HG03521 (cell line): ENCODE measurements around the gene ZNF2.
A peak's percentile ranks its signal among the peaks of the same experiment; 100 is the strongest.
"Not testable (repeated sequence)": the region's sequence is repeated elsewhere in the genome, so short reads cannot be mapped to it uniquely, and the experiment has no call there.

Source experiments
- ATAC-seq: cut with Tn5 transposase; IDR thresholded peaks from one replicate; pipeline ENCODE4 v1.9.1; 2021; ENCODE audit warnings: mild to moderate bottlenecking, moderate library complexity; ENCODE audit not compliant: unreplicated experiment

The ZNF2 gene

DNA sequence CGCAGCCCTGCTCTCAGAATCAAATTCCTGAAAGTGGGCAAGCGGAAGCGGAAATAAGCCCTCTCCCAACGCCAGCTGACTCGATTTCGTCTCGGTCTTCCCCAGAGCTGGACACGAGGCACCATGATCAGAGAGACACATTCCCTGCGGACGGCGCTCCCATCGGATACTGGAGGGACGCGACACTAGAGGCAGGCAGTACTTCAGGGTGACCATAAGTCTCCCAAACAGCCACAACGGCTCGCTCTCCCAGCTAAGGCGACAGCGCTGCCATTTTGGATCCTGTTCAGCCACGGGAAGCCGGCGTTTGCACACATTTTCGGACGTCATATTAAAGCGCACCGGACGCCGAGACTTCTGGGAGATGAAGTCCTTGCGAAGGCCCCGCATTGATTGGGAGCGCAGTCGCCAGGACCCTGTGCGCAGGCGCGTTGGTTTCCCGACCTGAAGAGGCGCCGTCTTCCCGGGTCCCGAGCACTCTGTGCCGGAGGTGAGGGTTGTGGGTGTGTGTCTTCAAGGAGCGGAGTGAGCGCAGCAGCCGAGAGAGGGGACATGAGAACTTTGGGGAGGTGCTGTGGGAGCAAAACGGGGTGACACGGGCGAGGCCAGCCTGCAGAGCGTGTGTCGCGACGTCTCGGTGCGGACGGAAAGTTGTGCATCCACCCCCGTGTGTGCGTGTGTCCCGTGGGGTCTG, at the start of gene ZNF2:
TSS of gene ZNF2 (plus strand) at position 439 of the 694 bp plus-strand sequence. CDS start 10,418 bp downstream, outside the sequence.
- peak; percentile 95 for ATAC-seq

- no peak for ATAC-seq
Measured at GRCh38 chr2:95121093-95121406, 44.6 kb upstream of the ZNF2 start.

- ATAC-seq: peak; percentile 92
Measured at GRCh38 chr2:95121407-95122196, 44.0 kb upstream of the ZNF2 start, which contains the start of gene MRPS5. TSS of gene MRPS5 (minus strand) at chr2:95121808. CDS start at chr2:95121791, 17 bp downstream.

GRCh38 chr2:95122197-95122551, 43.4 kb upstream of the ZNF2 start:
- ATAC-seq: peak; percentile 8

- ATAC-seq: no peak
Measured at GRCh38 chr2:95138702-95139101, 26.9 kb upstream of the ZNF2 start.

GRCh38 chr2:95143838-95144237, 21.8 kb upstream of the ZNF2 start:
- no peak for ATAC-seq

DNA sequence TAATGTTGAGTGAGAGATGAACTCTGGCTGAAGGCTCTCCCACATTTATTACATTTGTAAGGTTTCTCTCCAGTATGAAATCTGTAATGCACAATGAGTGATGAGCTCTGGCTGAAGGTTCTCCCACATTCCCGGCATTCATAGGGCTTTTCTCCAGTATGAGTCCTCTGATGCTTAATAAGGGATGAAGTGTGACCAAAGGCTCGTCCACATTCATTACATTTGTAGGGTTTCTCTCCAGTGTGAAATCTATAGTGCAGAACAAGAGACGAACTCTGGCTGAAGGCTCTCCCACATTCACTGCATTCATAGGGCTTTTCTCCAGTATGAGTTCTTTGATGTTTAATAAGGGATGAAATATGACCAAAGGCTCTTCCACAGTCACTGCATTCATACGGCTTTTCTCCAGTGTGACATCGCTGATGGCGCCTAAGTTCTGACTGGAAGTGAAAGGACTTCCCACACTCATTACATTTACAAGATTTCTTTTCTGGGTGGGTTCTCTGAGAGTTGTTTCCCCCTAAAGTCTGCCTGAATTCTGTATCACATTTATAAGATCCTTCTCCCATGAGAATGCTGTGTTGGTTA, 16.1 kb upstream of the ZNF2 start:
- ATAC-seq: no peak

DNA sequence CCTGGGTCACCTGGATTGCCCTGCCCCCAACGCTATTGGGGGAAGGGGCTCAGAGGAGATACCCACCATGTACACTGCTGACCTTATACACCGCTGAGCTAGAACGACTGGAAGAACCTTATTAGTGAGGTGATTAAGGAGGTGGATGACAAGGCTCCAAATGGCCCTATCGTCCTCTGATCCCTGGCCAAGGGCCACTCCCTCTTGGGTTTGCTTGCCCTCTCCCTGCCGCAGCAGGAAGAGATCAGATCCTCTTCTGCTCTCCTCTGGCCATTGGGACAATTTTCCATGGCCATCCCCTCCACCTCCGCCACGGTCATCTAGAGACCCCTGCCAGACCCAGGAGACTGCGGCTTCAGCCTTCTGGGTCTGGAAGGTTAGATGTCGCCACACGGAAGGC, 7.2 kb upstream of the ZNF2 start:
- no peak for ATAC-seq

- peak; percentile 38 for ATAC-seq
Measured at GRCh38 chr2:95158891-95159619, 6.6 kb upstream of the ZNF2 start.

- ATAC-seq: peak; percentile 93
Measured at GRCh38 chr2:95159690-95160449, 5.7 kb upstream of the ZNF2 start, which contains the start of gene ZNF514. TSS of gene ZNF514 (minus strand) at chr2:95159848. CDS start at chr2:95153253, 6,595 bp downstream.

GRCh38 chr2:95165030-95165370, 609 bp upstream of the ZNF2 start:
- ATAC-seq: no peak

DNA sequence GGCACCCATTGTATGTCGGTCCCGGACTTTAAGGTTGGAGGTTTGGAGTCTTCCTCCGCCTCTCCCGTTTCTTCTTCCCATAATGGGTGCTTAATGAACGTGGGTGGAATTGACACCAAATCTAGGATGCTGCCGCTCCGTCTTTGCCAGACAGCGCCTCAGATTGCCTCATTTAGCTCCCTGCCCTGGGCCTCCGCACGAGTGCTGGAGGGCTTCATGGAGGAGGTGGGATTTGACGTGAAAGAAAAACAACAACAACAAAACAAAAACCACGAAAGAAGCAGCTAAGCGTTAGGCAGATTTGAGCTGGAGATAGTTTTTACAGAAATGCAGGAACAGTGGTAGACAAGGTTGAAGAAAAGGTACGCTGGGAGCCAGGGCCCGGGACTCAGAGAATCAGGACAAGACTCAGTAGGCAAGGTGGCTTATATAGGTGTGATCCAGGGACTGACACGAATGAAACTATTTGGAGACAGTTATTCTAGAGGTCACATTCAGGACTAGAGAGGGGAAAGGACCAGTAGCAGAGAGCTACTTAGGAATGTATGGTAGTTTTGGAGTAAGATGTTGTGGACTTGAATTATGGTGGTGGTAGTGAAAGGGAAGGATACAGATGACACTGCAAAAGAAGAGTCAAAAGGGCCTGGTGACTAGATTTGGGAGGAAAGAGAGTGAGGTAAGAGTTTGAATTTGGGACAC, 605 bp downstream of the ZNF2 start:
- no peak for ATAC-seq

GRCh38 chr2:95171902-95172301, 6.3 kb downstream of the ZNF2 start:
- no peak for ATAC-seq

DNA sequence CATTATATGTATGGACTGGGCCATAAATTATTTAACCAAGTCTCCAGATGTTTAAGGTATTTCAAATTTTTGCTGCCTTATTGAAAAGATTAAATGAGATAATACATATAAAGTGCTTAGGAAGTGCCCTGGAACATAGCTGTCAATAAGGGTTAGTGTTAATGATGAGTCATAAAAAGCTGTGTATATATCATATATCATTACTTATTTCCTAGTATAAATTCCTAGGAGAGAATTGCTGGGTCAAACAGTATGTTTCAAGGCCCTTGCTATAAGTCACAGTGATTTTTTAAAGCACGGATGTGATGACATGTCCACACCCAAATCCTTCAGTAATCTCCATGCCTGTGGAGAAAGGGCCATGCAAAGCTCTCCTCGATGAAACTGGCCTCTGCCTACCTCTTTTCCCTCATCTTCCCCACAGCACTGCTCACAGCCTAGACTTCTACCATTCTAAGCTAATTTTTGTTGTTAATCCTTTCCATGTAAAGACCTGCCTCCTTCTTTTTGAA, 8.5 kb downstream of the ZNF2 start:
- no peak for ATAC-seq

DNA sequence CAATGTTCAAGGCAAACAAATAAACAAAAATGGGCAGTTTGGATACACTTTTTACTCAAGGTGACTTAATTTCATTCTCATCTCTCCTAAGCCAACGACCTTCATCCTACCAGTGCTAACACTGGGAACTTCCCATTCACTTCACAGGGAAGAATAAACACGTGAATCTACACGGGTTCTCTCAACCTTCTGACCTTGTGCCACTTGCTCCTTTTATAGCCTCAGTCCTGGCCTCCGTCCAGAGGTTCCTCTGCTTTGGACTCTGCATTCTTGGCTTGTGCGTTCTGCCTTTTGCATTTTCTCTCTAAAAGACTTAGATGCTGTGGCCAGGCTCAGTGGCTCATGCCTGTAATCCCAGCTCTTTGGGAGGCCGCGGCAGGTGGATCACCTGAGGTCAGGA, 13.8 kb downstream of the ZNF2 start:
- ATAC-seq: no peak

DNA sequence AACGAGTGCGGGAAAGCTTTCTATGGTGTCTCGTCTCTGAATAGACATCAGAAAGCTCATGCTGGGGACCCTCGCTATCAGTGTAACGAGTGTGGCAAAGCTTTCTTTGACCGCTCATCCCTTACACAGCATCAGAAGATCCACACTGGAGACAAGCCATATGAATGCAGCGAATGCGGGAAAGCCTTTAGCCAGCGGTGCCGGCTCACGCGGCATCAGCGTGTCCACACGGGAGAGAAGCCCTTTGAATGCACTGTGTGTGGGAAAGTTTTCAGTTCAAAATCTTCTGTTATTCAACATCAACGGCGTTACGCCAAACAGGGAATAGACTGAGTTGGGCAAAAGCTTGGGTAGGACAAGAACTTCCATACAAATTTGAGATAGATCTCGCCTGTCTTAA, 16.2 kb downstream of the ZNF2 start:
- ATAC-seq: no peak

- ATAC-seq: no peak
Measured at GRCh38 chr2:95185197-95185596, 19.6 kb downstream of the ZNF2 start.

DNA sequence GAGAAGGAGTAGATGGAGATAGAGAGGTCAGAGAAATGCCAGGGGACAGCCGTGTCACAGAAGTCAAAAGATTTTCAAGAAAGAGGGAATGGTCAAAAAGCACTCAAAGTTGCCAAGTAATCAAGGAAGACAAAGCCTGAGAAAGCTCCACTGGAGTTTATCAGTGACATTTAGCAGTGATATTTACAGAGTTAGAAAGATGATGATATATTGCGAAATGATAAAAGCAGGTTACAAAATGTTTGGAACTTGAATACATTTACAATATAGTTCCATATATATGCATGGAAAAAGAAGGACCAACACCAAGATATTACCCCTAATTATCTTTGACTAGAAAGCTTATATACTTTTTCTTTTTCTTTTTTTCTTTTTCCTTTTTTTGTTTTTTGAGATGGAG, 20.4 kb downstream of the ZNF2 start:
- ATAC-seq: no peak

GRCh38 chr2:95192956-95193355, 27.3 kb downstream of the ZNF2 start:
- not testable (repeated sequence) for ATAC-seq

- no peak for ATAC-seq
Measured at GRCh38 chr2:95203911-95204310, 38.3 kb downstream of the ZNF2 start.
